Measurements from ENCODE around the gene DAZAP1. TPM values are rescaled to one million over a fixed set of nuclear protein-coding genes. Genes with fewer than 3 reads are reported as not detected.
A peak's percentile ranks its signal among the peaks of the same experiment; 100 is the strongest.

DAZAP1 gene
- total and polyA plus RNA-seq, 3 experiments from 2014 or later = 7.7 to 253 (median 253) TPM

GRCh38 chr19:1364070-1364704 lies 43.2 kb upstream of the DAZAP1 start:
- CTCF ChIA-PET = interaction anchor here (2.0 kb wide), 1 partner anchor 120 kb away, joined by 4 read pairs; no protein-coding TSS in a partner anchor
- Mint-ChIP-seq H3K9me3 (no peaks in the 10 kb centered on the region), H3K36me3 (peaks cover 4 to 58% (median 11%) of the 10 kb centered on the region in 3 donors), H3K27ac (peak overlapping the region; percentile 29 to 90 (median 80)), H3K27me3 (peaks cover 0 to 2% of the 10 kb centered on the region in 2 donors), H3K4me1 (peaks cover 19 to 30% (median 29%) of the 10 kb centered on the region in 3 donors), H3K4me3 (peak overlapping the region; percentile 56 to 82 (median 73))
- Histone ChIP-seq H3K27me3 (ENCODE audit: insufficient read depth, low read length, poor library complexity, severe bottlenecking) (no peaks in the 10 kb centered on the region), H3K4me1 (ENCODE audit: insufficient read depth, low read length) (peaks cover 13% of the 10 kb centered on the region), H3K9me3 (ENCODE audit: low read length) (no peaks in the 10 kb centered on the region), H3K4me3 (ENCODE audit: low read length) (no peak overlapping the region), H3K36me3 (ENCODE audit: insufficient read depth, low read length) (peaks cover 4% of the 10 kb centered on the region), H3K27ac (ENCODE audit: low read depth, low read length) (no peak overlapping the region)
- peak in 1 of 5 donors; percentile 53 for DNase-seq
- POLR2A ChIA-PET = interaction anchor here (1.3 kb wide), 1 partner anchor 95 kb away, joined by 4 read pairs; no protein-coding TSS in a partner anchor

GRCh38 chr19:1365319-1366269 lies 41.8 kb upstream of the DAZAP1 start:
- Mint-ChIP-seq H3K4me1 (peaks cover 19 to 30% (median 29%) of the 10 kb centered on the region in 3 donors), H3K4me3 (no peak overlapping the region), H3K36me3 (peaks cover 0 to 52% (median 5%) of the 10 kb centered on the region in 3 donors), H3K9me3 (no peaks in the 10 kb centered on the region), H3K27me3 (peaks cover 0 to 2% of the 10 kb centered on the region in 2 donors), H3K27ac (peak overlapping the region in 2 of 8 donors; percentile 17 to 42)
- CTCF ChIA-PET = no interaction called here
- Histone ChIP-seq H3K36me3 (ENCODE audit: insufficient read depth, low read length) (no peaks in the 10 kb centered on the region), H3K27ac (ENCODE audit: low read depth, low read length) (no peak overlapping the region), H3K4me3 (ENCODE audit: low read length) (no peak overlapping the region), H3K9me3 (ENCODE audit: low read length) (no peaks in the 10 kb centered on the region), H3K4me1 (ENCODE audit: insufficient read depth, low read length) (peaks cover 13% of the 10 kb centered on the region), H3K27me3 (ENCODE audit: insufficient read depth, low read length, poor library complexity, severe bottlenecking) (no peaks in the 10 kb centered on the region)
- DNase-seq = no peak
- POLR2A ChIA-PET = no interaction called here

- DNase-seq = no peak
- peaks cover 19 to 30% (median 29%) of the 10 kb centered on the region in 3 donors for H3K4me1 Mint-ChIP-seq
These were observed 41.1 kb upstream of the DAZAP1 start for GRCh38 chr19:1366296-1366695.

GRCh38 chr19:1366899-1367870 lies 40.2 kb upstream of the DAZAP1 start:
- DNase-seq = no peak
- Histone ChIP-seq H3K36me3 (ENCODE audit: insufficient read depth, low read length) (no peaks in the 10 kb centered on the region), H3K27me3 (ENCODE audit: insufficient read depth, low read length, poor library complexity, severe bottlenecking) (no peaks in the 10 kb centered on the region), H3K4me1 (ENCODE audit: insufficient read depth, low read length) (peaks cover 13% of the 10 kb centered on the region), H3K27ac (ENCODE audit: low read depth, low read length) (peak overlapping the region; percentile 24), H3K4me3 (ENCODE audit: low read length) (no peak overlapping the region), H3K9me3 (ENCODE audit: low read length) (no peaks in the 10 kb centered on the region)
- Mint-ChIP-seq H3K36me3 (peaks cover 0 to 50% (median 4%) of the 10 kb centered on the region in 3 donors), H3K4me1 (peaks cover 17 to 27% (median 25%) of the 10 kb centered on the region in 3 donors), H3K27me3 (peaks cover 0 to 2% of the 10 kb centered on the region in 2 donors), H3K27ac (no peak overlapping the region), H3K4me3 (no peak overlapping the region), H3K9me3 (no peaks in the 10 kb centered on the region)
- CTCF ChIA-PET = no interaction called here
- POLR2A ChIA-PET = no interaction called here

More at GRCh38 chr19:1366296-1366695, 41.1 kb upstream of the DAZAP1 start:
- Mint-ChIP-seq H3K27ac (no peak overlapping the region), H3K36me3 (peaks cover 0 to 52% (median 5%) of the 10 kb centered on the region in 3 donors), H3K9me3 (no peaks in the 10 kb centered on the region), H3K4me3 (no peak overlapping the region), H3K27me3 (peaks cover 0 to 2% of the 10 kb centered on the region in 2 donors)
- H3K4me1 ChIP-seq (ENCODE audit: insufficient read depth, low read length) = peaks cover 13% of the 10 kb centered on the region
- H3K9me3 ChIP-seq (ENCODE audit: low read length) = no peaks in the 10 kb centered on the region
- CTCF ChIA-PET = no interaction called here
- H3K36me3 ChIP-seq (ENCODE audit: insufficient read depth, low read length) = no peaks in the 10 kb centered on the region
- H3K4me3 ChIP-seq (ENCODE audit: low read length) = no peak overlapping the region
- H3K27me3 ChIP-seq (ENCODE audit: insufficient read depth, low read length, poor library complexity, severe bottlenecking) = no peaks in the 10 kb centered on the region
- POLR2A ChIA-PET = no interaction called here
- H3K27ac ChIP-seq (ENCODE audit: low read depth, low read length) = no peak overlapping the region

- H3K9me3 ChIP-seq (ENCODE audit: low read length) = no peaks in the 10 kb centered on the region
- POLR2A ChIA-PET = no interaction called here
These were observed 38.1 kb upstream of the DAZAP1 start for GRCh38 chr19:1369214-1369805.

GRCh38 chr19:1370579-1371361 lies 36.6 kb upstream of the DAZAP1 start:
- Histone ChIP-seq H3K4me1 (ENCODE audit: insufficient read depth, low read length) (no peaks in the 10 kb centered on the region), H3K36me3 (ENCODE audit: insufficient read depth, low read length) (no peaks in the 10 kb centered on the region), H3K9me3 (ENCODE audit: low read length) (no peaks in the 10 kb centered on the region), H3K4me3 (ENCODE audit: low read length) (no peak overlapping the region), H3K27ac (ENCODE audit: low read depth, low read length) (no peak overlapping the region), H3K27me3 (ENCODE audit: insufficient read depth, low read length, poor library complexity, severe bottlenecking) (no peaks in the 10 kb centered on the region)
- ChIA-PET POLR2A (no interaction called here), CTCF (interaction anchor here (1.3 to 2.3 kb wide), 3 partner anchors 22 to 91 kb away, joined by 3 to 16 read pairs (median 5); no protein-coding TSS in a partner anchor)
- no peak overlapping the region for H3K4me3 Mint-ChIP-seq
- no peak for DNase-seq
- no peak overlapping the region for H3K27ac Mint-ChIP-seq
- H3K9me3 Mint-ChIP-seq = no peaks in the 10 kb centered on the region
- H3K4me1 Mint-ChIP-seq = no peaks in the 10 kb centered on the region
- H3K36me3 Mint-ChIP-seq = peaks cover 0 to 48% (median 7%) of the 10 kb centered on the region in 3 donors
- H3K27me3 Mint-ChIP-seq = peaks cover 0 to 1% of the 10 kb centered on the region in 2 donors

More at GRCh38 chr19:1369214-1369805, 38.1 kb upstream of the DAZAP1 start:
- Histone ChIP-seq H3K4me1 (ENCODE audit: insufficient read depth, low read length) (no peaks in the 10 kb centered on the region), H3K27me3 (ENCODE audit: insufficient read depth, low read length, poor library complexity, severe bottlenecking) (no peaks in the 10 kb centered on the region), H3K4me3 (ENCODE audit: low read length) (no peak overlapping the region), H3K27ac (ENCODE audit: low read depth, low read length) (no peak overlapping the region), H3K36me3 (ENCODE audit: insufficient read depth, low read length) (no peaks in the 10 kb centered on the region)
- CTCF ChIA-PET = interaction anchor here (1.3 kb wide), 1 partner anchor 86 kb away, joined by 3 read pairs; no protein-coding TSS in a partner anchor
- DNase-seq = no peak
- peaks cover 0 to 2% of the 10 kb centered on the region in 2 donors for H3K27me3 Mint-ChIP-seq
- H3K36me3 Mint-ChIP-seq = peaks cover 0 to 50% (median 4%) of the 10 kb centered on the region in 3 donors
- H3K27ac Mint-ChIP-seq = no peak overlapping the region
- H3K9me3 Mint-ChIP-seq = no peaks in the 10 kb centered on the region
- peaks cover 3 to 7% (median 4%) of the 10 kb centered on the region in 3 donors for H3K4me1 Mint-ChIP-seq
- H3K4me3 Mint-ChIP-seq = no peak overlapping the region
